H1 (cell line): Measurements from ENCODE around the gene SELENOO. TPM values are rescaled to one million over a fixed set of nuclear protein-coding genes. Genes with fewer than 3 reads are reported as not detected.

Experiments
- CTCF ChIA-PET: fragments of 300-600 bp; sonication (Branson Sonifier 250); formaldehyde crosslinking; loops from one replicate; lab custom pipeline; 2021; ENCODE audit not compliant: partially characterized antibody; lab: Charles Lee
- POLR2A ChIA-PET: fragments of 300-600 bp; sonication (Branson Sonifier 250); formaldehyde crosslinking; loops from one replicate; lab custom pipeline; 2021; ENCODE audit warnings: inconsistent platforms; ENCODE audit not compliant: partially characterized antibody; lab: Charles Lee
- DNase-seq, 2 experiments: peaks; one replicate each; pipeline versions ENCODE4 v3.0.0 to v3.0.0-alpha.2; 2010 to 2022; ENCODE audit warnings: low spot score in 2 of 2, low read depth in 1 of 2, mixed read lengths in 1 of 2
- FAIRE-seq: peaks from 2 replicates; lab custom pipeline; 2011; peaks lifted over from hg19 to GRCh38; lab: Jason Lieb, UNC
- H2AFZ ChIP-seq: 2 replicates; pipeline ENCODE4 v1.8.1; 2012; ENCODE audit warnings: low read length, inconsistent platforms
- H2AK5ac ChIP-seq: 2 replicates; pipeline ENCODE4 v1.6.1; 2013; ENCODE audit warnings: low read depth, low read length
- H2BK120ac ChIP-seq: replicated peaks from 2 replicates; pipeline ENCODE3; 2013; ENCODE audit warnings: low read depth, low read length, inconsistent platforms
- H2BK12ac ChIP-seq: 2 replicates; pipeline ENCODE4 v1.6.1; 2013; ENCODE audit warnings: low read depth, low read length
- H2BK15ac ChIP-seq: 2 replicates; pipeline ENCODE4 v1.6.1; 2013; ENCODE audit warnings: low read length
- H2BK20ac ChIP-seq: 2 replicates; pipeline ENCODE4 v1.6.1; 2013; ENCODE audit warnings: low read length
- H2BK5ac ChIP-seq: 2 replicates; pipeline ENCODE4 v1.6.1; 2013; ENCODE audit warnings: low read depth, low read length
- H3K14ac ChIP-seq: 2 replicates; pipeline ENCODE4 v1.6.1; 2013; ENCODE audit warnings: inconsistent platforms; ENCODE audit not compliant: insufficient read length
- H3K18ac ChIP-seq: 2 replicates; pipeline ENCODE4 v1.6.1; 2013; ENCODE audit warnings: low read length; ENCODE audit errors: extremely low read depth
- H3K23ac ChIP-seq: 2 replicates; pipeline ENCODE4 v1.6.1; 2013; ENCODE audit warnings: inconsistent platforms; ENCODE audit not compliant: insufficient read length
- H3K23me2 ChIP-seq: 2 replicates; pipeline ENCODE4 v1.6.1; 2013; ENCODE audit warnings: low read depth, low read length
- H3K27ac ChIP-seq: 2 replicates; pipeline ENCODE4 v1.6.1; 2011; ENCODE audit warnings: low read depth, low read length, inconsistent platforms
- H3K27me3 ChIP-seq, 4 experiments: replicated peaks in 1 of 4; 1 replicate in 1 of 4; 2 replicates in 3 of 4; pipeline versions ENCODE4 v1.6.1 to v1.8.1; 2011 to 2013; ENCODE audit warnings: low read length in 3 of 4, mild to moderate bottlenecking in 3 of 4, inconsistent platforms in 2 of 4, mixed read lengths in 2 of 4, moderate library complexity in 1 of 4; ENCODE audit not compliant: control insufficient read depth in 3 of 4, insufficient read depth in 3 of 4; ENCODE audit errors: extremely low read depth in 1 of 4
- H3K36me3 ChIP-seq, 4 experiments: 2 replicates each; pipeline versions ENCODE4 v1.6.1 to v1.8.1; 2011 to 2013; ENCODE audit warnings: mild to moderate bottlenecking in 4 of 4, low read length in 3 of 4, moderate library complexity in 2 of 4, control low read depth in 1 of 4, inconsistent platforms in 1 of 4; ENCODE audit not compliant: insufficient read depth in 4 of 4, control insufficient read depth in 2 of 4
- H3K4ac ChIP-seq: replicated peaks from 2 replicates; pipeline ENCODE3; 2013; ENCODE audit warnings: low read length, low read depth, mixed read lengths, inconsistent platforms; ENCODE audit not compliant: insufficient read length
- H3K4me1 ChIP-seq, 4 experiments: replicated peaks in 1 of 4; 1 replicate in 1 of 4; 2 replicates in 3 of 4; pipeline versions ENCODE4 v1.6.1 to v1.8.1; 2011 to 2013; ENCODE audit warnings: low read length in 3 of 4, inconsistent platforms in 2 of 4, mixed read lengths in 1 of 4; ENCODE audit not compliant: insufficient read depth in 4 of 4, control insufficient read depth in 3 of 4
- H3K4me2 ChIP-seq, 2 experiments: 2 replicates each; pipeline versions ENCODE4 v1.6.1 to v1.8.1; 2011 to 2013; ENCODE audit warnings: low read depth in 2 of 2, low read length in 2 of 2, control low read depth in 1 of 2, inconsistent platforms in 1 of 2, mild to moderate bottlenecking in 1 of 2; ENCODE audit not compliant: insufficient read depth in 1 of 2
- H3K4me3 ChIP-seq, 4 experiments: fragments of 200-600, 300-600 bp in 1 of 4; sonication (generic), shearing (Covaris generic), sonication (Bioruptor Twin) in 1 of 4; 2 replicates each; pipeline versions ENCODE4 v1.5.1 to v1.8.1; 2011 to 2016; ENCODE audit warnings: low read length in 4 of 4, low read depth in 3 of 4, control low read depth in 2 of 4, inconsistent platforms in 2 of 4, mild to moderate bottlenecking in 2 of 4, mixed read lengths in 1 of 4, moderate library complexity in 1 of 4; ENCODE audit not compliant: insufficient read depth in 2 of 4; ENCODE audit errors: extremely low read depth in 1 of 4
- H3K56ac ChIP-seq: replicated peaks from 2 replicates; pipeline ENCODE3; 2013; ENCODE audit warnings: low read depth, mild to moderate bottlenecking, mixed read lengths, low read length, inconsistent platforms; ENCODE audit not compliant: insufficient read length
- H3K79me1 ChIP-seq: 2 replicates; pipeline ENCODE4 v1.6.1; 2013; ENCODE audit warnings: low read depth, low read length, control low read depth
- H3K79me2 ChIP-seq, 2 experiments: 2 replicates each; pipeline versions ENCODE4 v1.6.1 to v1.8.1; 2012 to 2013; ENCODE audit warnings: low read length in 2 of 2, mild to moderate bottlenecking in 2 of 2, inconsistent platforms in 1 of 2; ENCODE audit not compliant: insufficient read depth in 2 of 2, control insufficient read depth in 1 of 2
- H3K9ac ChIP-seq, 4 experiments: replicated peaks in 1 of 4; 1 replicate in 1 of 4; 2 replicates in 3 of 4; pipeline versions ENCODE4 v1.6.1 to v1.8.1; 2011 to 2013; ENCODE audit warnings: low read depth in 3 of 4, low read length in 3 of 4, control low read depth in 2 of 4, mild to moderate bottlenecking in 2 of 4, moderate library complexity in 2 of 4, inconsistent platforms in 1 of 4; ENCODE audit errors: extremely low read depth in 1 of 4
- H3K9me3 ChIP-seq, 2 experiments: 2 replicates each; pipeline versions ENCODE4 v1.6.1 to v1.8.1; 2012 to 2013; ENCODE audit warnings: mild to moderate bottlenecking in 2 of 2, moderate library complexity in 2 of 2, control low read depth in 1 of 2, inconsistent platforms in 1 of 2, low read depth in 1 of 2, low read length in 1 of 2, mixed read lengths in 1 of 2; ENCODE audit not compliant: insufficient read depth in 2 of 2
- H4K20me1 ChIP-seq, 2 experiments: replicated peaks in 1 of 2; 2 replicates each; pipeline versions ENCODE3 to v1.8.1; 2011 to 2013; ENCODE audit warnings: inconsistent platforms in 2 of 2, low read length in 2 of 2, mild to moderate bottlenecking in 1 of 2; ENCODE audit not compliant: insufficient read depth in 2 of 2, control insufficient read depth in 1 of 2
- H4K5ac ChIP-seq: 2 replicates; pipeline ENCODE4 v1.6.1; 2013; ENCODE audit warnings: low read length, low read depth, mixed read lengths, inconsistent platforms; ENCODE audit not compliant: insufficient read length
- H4K8ac ChIP-seq: 2 replicates; pipeline ENCODE4 v1.8.0; 2013; ENCODE audit warnings: mild to moderate bottlenecking, moderate library complexity, low read length, inconsistent platforms; ENCODE audit not compliant: insufficient read depth; ENCODE audit errors: extremely low read depth
- H4K91ac ChIP-seq: replicated peaks from 2 replicates; pipeline ENCODE3; 2013; ENCODE audit warnings: low read length, mixed read lengths, inconsistent platforms; ENCODE audit not compliant: insufficient read length
- EP300 ChIP-seq, 2 experiments: IDR thresholded peaks; 1 replicate in 1 of 2; 2 replicates in 1 of 2; pipeline ENCODE4 v1.6.1; 2011 to 2012; ENCODE audit warnings: low read depth in 2 of 2, low read length in 2 of 2, mild to moderate bottlenecking in 2 of 2, borderline replicate concordance in 1 of 2, inconsistent platforms in 1 of 2, moderate library complexity in 1 of 2
- EZH2 ChIP-seq: fragments of 200-600 bp; sonication (generic); IDR thresholded peaks from 2 replicates; pipeline ENCODE4 v1.7.1; 2012; ENCODE audit warnings: low read depth, mild to moderate bottlenecking, moderate library complexity, low read length, inconsistent platforms; ENCODE audit not compliant: severe bottlenecking
- JUN ChIP-seq: IDR thresholded peaks from 2 replicates; pipeline ENCODE4 v1.6.1; 2011; ENCODE audit warnings: low read depth, mild to moderate bottlenecking, improper control_type of control experiment, low read length
- JUND ChIP-seq: IDR thresholded peaks from 2 replicates; pipeline ENCODE4 v1.6.1; 2011; ENCODE audit warnings: mild to moderate bottlenecking, improper control_type of control experiment, low read length
- KDM5A ChIP-seq: fragments of 200-600 bp; IDR thresholded peaks from 2 replicates; pipeline ENCODE4 v1.7.1; 2012; ENCODE audit warnings: mild to moderate bottlenecking, low read length, inconsistent platforms, mixed read lengths
- RAD21 ChIP-seq, 2 experiments: IDR thresholded peaks in 1 of 2; conservative IDR thresholded peaks in 1 of 2; 2 replicates each; pipeline ENCODE4 v1.6.1; 2011; ENCODE audit warnings: low read depth in 2 of 2, low read length in 2 of 2, improper control_type of control experiment in 1 of 2, inconsistent platforms in 1 of 2, mild to moderate bottlenecking in 1 of 2, moderate library complexity in 1 of 2
- TAF1 ChIP-seq: IDR thresholded peaks from 2 replicates; pipeline ENCODE4 v1.6.1; 2011; ENCODE audit warnings: mild to moderate bottlenecking, low read depth, low read length
- WGBS, 2 experiments: shearing (Covaris generic) in 1 of 2; methylation state at CpG; one replicate each; pipeline versions ENCODE4 v1.1.6 to v1.1.7; 2013 to 2015; ENCODE audit warnings: low lambda C conversion rate in 2 of 2, mixed read lengths in 2 of 2, inconsistent platforms in 1 of 2, low coverage in 1 of 2, missing lambda C conversion rate in 1 of 2; ENCODE audit not compliant: insufficient replicate concordance in 2 of 2, insufficient coverage in 1 of 2, insufficient read length in 1 of 2; ENCODE audit errors: extremely low coverage in 1 of 2, missing lambda C conversion rate in 1 of 2; 5-methylcytosine and 5-hydroxymethylcytosine counted together
- polyA plus RNA-seq, 7 experiments: library from polyadenylated mRNA; depleted of rRNA in 3 of 7; stranded (reverse) in 5 of 7; unstranded in 2 of 7; fragments of >200 nt in 5 of 7; fragments of 200-250 nt in 2 of 7; gene quantifications; 1 replicate in 5 of 7; 2 replicates in 1 of 7; 4 replicates in 1 of 7; pipeline versions ENCODE4 v1.2.1 to v1.2.3, GENCODE V29; 2011 to 2013; ENCODE audit warnings: missing spikeins in 2 of 7, mixed read lengths in 2 of 7
- total RNA-seq: library from RNA; stranded (reverse); fragmentation: NEBNext Ultra II Directional; extraction: Animal tissue kit (Norgen Biotek cat#: 25700); gene quantifications from 2 replicates; pipeline ENCODE4 v1.2.1, GENCODE V29; 2021

SELENOO gene
- total and polyA plus RNA-seq, 2 of the 8 experiments (the other 6 are each of a cell fraction or from before 2014, with no cell fraction given): 18.6 to 25.1 TPM

GRCh38 chr22:50233223-50233622, 32.4 kb downstream of the SELENOO start:
- H3K4ac ChIP-seq: no peak overlapping the region
- H3K79me1 ChIP-seq: peaks cover 19% of the 10 kb centered on the region
- no peak overlapping the region for H3K14ac ChIP-seq
- no peak overlapping the region for H2BK120ac ChIP-seq
- no peak for TF ChIP-seq KDM5A
- no peak for TF ChIP-seq JUN
- TF ChIP-seq TAF1: no peak
- no peak for TF ChIP-seq RAD21 (IDR thresholded peaks at IDR 0.05 in 1 of 2, conservative IDR thresholded peaks at IDR 0.05 in 1 of 2; ENCODE audit: low read depth in 2 of 2, low read length in 2 of 2)
- no peak for TF ChIP-seq EP300 (IDR thresholded peaks at IDR 0.05; ENCODE audit: borderline replicate concordance in 1 of 2, low read depth in 2 of 2, low read length in 2 of 2)
- no peak for TF ChIP-seq JUND
- TF ChIP-seq EZH2: no peak
- H2BK15ac ChIP-seq: no peak overlapping the region
- H3K4me1 ChIP-seq: peaks cover 0 to 6% (median 1%) of the 10 kb centered on the region in 4 experiments; a peak in 4 of 7 replicates
- no peak overlapping the region for H2BK5ac ChIP-seq
- H3K56ac ChIP-seq: no peak overlapping the region
- H3K4me2 ChIP-seq: no peak overlapping the region
- no peak overlapping the region for H2AK5ac ChIP-seq
- H3K27me3 ChIP-seq: no peaks in the 10 kb centered on the region
- FAIRE-seq: no peak
- H2BK12ac ChIP-seq: no peak overlapping the region
- no peak overlapping the region for H4K5ac ChIP-seq
- H3K36me3 ChIP-seq: no peaks in the 10 kb centered on the region; a peak in 1 of 8 replicates
- no peak overlapping the region for H4K91ac ChIP-seq
- no peak for DNase-seq
- CTCF ChIA-PET: interaction anchor here (1.0 to 2.3 kb wide), 5 partner anchors 8 to 233 kb away, joined by 3 to 6 read pairs (median 4); no protein-coding TSS in a partner anchor
- 91% methylated on average over 18 of the region's 18 CpGs; no CpG with 5 or more reads in 1 of the 2 experiments for WGBS, 2 experiments
- H3K9ac ChIP-seq: no peak overlapping the region
- H3K9me3 ChIP-seq: no peaks in the 10 kb centered on the region; a peak in 1 of 4 replicates
- no peak overlapping the region for H4K8ac ChIP-seq
- no peak overlapping the region for H3K23ac ChIP-seq
- 0 out of 2 replicates have a peak, but pooled peaks cover 2% of the 10 kb centered on the region for H3K23me2 ChIP-seq
- no peak overlapping the region for H3K18ac ChIP-seq
- peaks cover 0 to 18% of the 10 kb centered on the region in 2 experiments; a peak in 2 of 4 replicates for H3K79me2 ChIP-seq
- H3K27ac ChIP-seq: no peak overlapping the region
- H4K20me1 ChIP-seq: peaks cover 0 to 17% of the 10 kb centered on the region in 2 experiments
- POLR2A ChIA-PET: interaction anchor here (1.2 kb wide), 1 partner anchor 11 kb away, joined by 3 read pairs; the partner anchor contains the start of gene TUBGCP6
- H2BK20ac ChIP-seq: no peak overlapping the region
- H3K4me3 ChIP-seq: no peak overlapping the region
- no peak overlapping the region for H2AFZ ChIP-seq
